Measurements from ENCODE around the gene RANBP1. TPM values are rescaled to one million over a fixed set of nuclear protein-coding genes. Genes with fewer than 3 reads are reported as not detected.
"Not testable (repeated sequence)": the region's sequence is repeated elsewhere in the genome, so short reads cannot be mapped to it uniquely, and the experiment has no call there.

RANBP1 gene
- 100 to 1,000 TPM in 8 of 10 donors, 10 to 100 TPM in 2; 97.4 to 131 (median 105) TPM for polyA plus RNA-seq (ENCODE audit: insufficient read length in 10 of 10)
- long read RNA-seq, donor 1, transcript RANBP1-202 (6 exons, 1,132 nt): minor isoform, 19 of 48 reads
- long read RNA-seq, donor 1, transcript RANBP1-203 (4 exons, 584 nt): minor isoform, 5 of 48 reads
- long read RNA-seq, donor 1, transcript RANBP1-201 (6 exons, 837 nt): major isoform, 23 of 48 reads
- long read RNA-seq, donor 1, partial matches to known transcripts: 0 of 48 reads
- long read RNA-seq, donor 1, other reads (novel, unspliced or antisense): 0 of 48 reads
- long read RNA-seq, donor 2, transcript RANBP1-201 (6 exons, 837 nt): major isoform, 23 of 50 reads
- long read RNA-seq, donor 2, transcript RANBP1-202 (6 exons, 1,132 nt): minor isoform, 17 of 50 reads
- long read RNA-seq, donor 2, partial matches to known transcripts: 0 of 50 reads
- long read RNA-seq, donor 2, other reads (novel, unspliced or antisense): 0 of 50 reads
- long read RNA-seq, donor 3: 0 reads
- long read RNA-seq, donor 4, transcript RANBP1-201 (6 exons, 837 nt): major isoform, 26 of 59 reads
- long read RNA-seq, donor 4, transcript RANBP1-202 (6 exons, 1,132 nt): minor isoform, 24 of 59 reads
- long read RNA-seq, donor 4, partial matches to known transcripts: 0 of 59 reads
- long read RNA-seq, donor 4, other reads (novel, unspliced or antisense): 0 of 59 reads
- long read RNA-seq, donor 5, transcript RANBP1-202 (6 exons, 1,132 nt): minor isoform, 30 of 125 reads
- long read RNA-seq, donor 5, transcript RANBP1-214 (3 exons, 699 nt): minor isoform, 5 of 125 reads
- long read RNA-seq, donor 5, transcript RANBP1-201 (6 exons, 837 nt): major isoform, 45 of 125 reads
- long read RNA-seq, donor 5, transcript RANBP1-212 (2 exons, 529 nt): minor isoform, 8 of 125 reads
- long read RNA-seq, donor 5, partial matches to known transcripts: 33 of 125 reads
- long read RNA-seq, donor 5, other reads (novel, unspliced or antisense): 0 of 125 reads
- long read RNA-seq, donor 6, transcript RANBP1-201 (6 exons, 837 nt): major isoform, 33 of 54 reads
- long read RNA-seq, donor 6, transcript RANBP1-202 (6 exons, 1,132 nt): minor isoform, 16 of 54 reads
- long read RNA-seq, donor 6, partial matches to known transcripts: 0 of 54 reads
- long read RNA-seq, donor 6, other reads (novel, unspliced or antisense): 0 of 54 reads
- long read RNA-seq, donor 7, transcript RANBP1-202 (6 exons, 1,132 nt): minor isoform, 19 of 49 reads
- long read RNA-seq, donor 7, transcript RANBP1-201 (6 exons, 837 nt): major isoform, 25 of 49 reads
- long read RNA-seq, donor 7, partial matches to known transcripts: 0 of 49 reads
- long read RNA-seq, donor 7, other reads (novel, unspliced or antisense): 0 of 49 reads
- long read RNA-seq, donor 8, transcript RANBP1-202 (6 exons, 1,132 nt): minor isoform, 26 of 100 reads
- long read RNA-seq, donor 8, transcript RANBP1-201 (6 exons, 837 nt): major isoform, 36 of 100 reads
- long read RNA-seq, donor 8, partial matches to known transcripts: 33 of 100 reads
- long read RNA-seq, donor 8, other reads (novel, unspliced or antisense): 0 of 100 reads
- long read RNA-seq, donor 9, partial matches to known transcripts: 0 of 4 reads
- long read RNA-seq, donor 9, other reads (novel, unspliced or antisense): 0 of 4 reads

- peak in 2 of 3 donors; percentile 56 for DNase-seq
These were observed at the start of gene RANBP1 for GRCh38 chr22:20115691-20116375. TSS of gene RANBP1 (plus strand) at chr22:20116104. CDS start at chr22:20116185, 81 bp downstream.

DNA sequence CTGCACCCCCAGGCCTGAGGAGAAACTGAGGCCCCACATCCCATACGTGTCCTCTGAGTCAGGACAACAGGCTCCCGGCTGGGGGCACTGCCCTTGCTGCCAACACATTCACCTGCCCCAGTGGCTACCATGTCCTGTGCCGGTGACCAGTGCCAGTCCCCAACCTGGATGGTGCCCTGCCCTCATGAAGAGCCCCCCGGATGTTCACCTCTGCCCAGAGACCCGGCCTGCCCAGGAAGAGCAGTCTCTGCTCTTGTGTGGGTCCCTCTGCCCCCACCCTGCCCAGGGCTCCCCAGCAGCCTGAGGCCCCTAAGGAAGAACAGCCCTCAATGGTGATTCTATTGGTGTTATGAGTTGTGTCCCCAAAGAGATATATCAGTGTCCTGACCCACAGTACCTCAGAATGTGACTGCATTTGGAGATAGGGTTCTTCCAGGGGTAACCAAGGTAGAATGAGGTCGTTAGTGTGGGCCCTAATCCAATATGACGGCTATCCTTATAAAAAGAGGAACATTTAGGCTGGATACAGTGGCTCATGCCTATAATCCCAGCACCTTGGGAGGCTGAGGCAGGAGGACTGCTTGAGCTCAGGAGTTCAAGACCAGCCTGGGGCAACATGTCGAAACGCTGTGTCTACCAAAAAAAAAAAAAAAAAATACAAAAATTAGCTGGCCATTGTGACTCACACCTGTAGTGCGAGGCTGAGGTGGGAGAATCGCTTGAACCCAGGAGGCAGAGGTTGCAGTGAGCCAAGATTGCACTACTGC lies 49.1 kb upstream of the RANBP1 start:
- DNase-seq: no peak

DNA sequence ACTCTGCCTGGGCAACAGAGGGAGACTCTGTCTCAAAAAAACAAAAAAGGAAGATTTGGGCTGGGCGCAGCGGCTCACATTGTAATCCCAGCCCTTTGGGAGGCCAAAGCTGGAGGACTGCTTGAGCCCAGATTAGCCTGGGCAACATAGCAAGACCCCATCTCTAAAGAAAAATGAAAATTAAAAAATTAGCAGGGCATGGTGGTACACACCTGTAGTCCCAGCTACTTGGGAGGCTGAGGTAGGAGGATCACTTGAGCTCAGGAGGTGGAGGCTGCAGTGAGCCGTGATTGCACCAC lies 48.6 kb upstream of the RANBP1 start:
- DNase-seq: not testable (repeated sequence)

DNA sequence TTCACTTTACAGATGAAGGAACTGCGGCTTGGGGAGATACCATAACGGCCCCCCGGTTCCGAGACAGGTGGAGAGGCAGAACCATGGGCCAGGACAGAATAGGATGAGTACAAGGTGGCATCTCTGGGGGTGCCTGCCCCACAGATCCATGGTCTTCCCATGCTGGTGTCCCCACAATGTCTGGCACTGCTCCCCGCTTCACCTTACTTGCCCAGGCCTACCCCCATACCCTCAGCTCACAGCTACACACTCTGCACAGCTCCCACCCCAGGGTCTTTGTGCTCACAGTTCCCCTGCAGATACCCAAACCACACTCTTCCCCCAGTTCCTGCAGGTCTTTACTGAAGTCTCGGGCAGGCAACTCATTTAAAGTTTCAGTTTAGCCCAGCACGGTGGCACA lies 47.3 kb upstream of the RANBP1 start:
- DNase-seq: no peak

DNA sequence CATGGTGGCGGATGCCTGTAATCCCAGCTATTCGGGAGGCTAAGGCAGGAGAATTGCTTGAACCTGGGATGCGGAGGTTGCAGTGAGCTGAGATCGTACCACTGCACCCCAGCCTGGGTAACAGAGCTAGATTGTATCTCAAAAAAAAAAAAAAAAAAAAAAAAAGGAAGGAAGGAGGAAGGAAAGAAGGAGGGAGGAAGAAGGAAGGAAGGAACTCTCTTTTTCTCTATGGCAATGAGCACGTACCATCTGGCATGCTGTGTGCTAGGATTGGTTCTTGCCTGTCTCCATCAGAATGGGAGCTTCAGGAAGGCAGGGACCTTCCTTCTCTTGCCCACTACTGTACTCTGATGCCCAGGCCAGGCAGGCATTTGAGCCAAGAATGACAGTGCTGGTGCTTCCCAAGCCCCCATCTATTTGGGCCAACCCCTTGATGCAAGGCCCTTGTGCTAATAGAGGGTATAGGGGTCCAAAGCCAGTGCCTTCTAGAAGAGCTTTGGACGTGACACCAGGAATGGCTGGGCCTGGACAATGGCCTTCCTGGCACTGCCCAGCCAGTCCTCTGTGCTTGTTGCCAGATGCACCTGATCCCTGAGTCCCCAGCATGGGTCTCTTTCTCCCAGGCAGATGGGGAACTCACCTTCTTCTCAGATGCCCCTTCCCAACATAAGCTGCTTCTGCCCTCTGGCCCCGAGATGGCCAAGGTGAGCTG lies 46.4 kb upstream of the RANBP1 start:
- DNase-seq: no peak

- DNase-seq: no peak
These were observed 44.4 kb upstream of the RANBP1 start for GRCh38 chr22:20071524-20071972.

DNA sequence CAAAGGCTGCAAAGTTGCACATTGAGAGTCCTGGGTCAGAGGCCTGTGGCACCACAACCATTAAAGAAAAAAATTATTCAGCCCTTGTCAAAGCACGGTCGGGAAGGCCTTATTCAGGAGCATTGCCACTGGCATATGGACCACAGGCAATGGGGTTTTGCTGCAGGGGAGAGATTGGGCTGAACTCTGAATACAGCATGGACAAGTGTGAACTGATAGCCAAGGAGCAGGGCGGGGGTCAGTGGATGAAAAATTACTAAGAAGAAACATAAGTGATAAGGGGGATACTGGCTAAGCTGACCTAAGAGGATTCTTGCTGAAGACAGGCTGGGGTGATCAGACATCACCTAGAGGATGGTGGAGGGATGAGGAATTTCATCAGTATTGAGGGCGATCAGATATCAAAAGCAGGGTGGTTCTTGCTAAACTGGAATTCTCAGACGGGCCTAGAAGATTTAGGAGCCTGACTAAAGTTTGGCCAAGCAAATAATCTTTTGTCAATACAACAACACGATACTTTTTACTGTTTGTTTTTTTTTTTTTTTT lies 39.2 kb upstream of the RANBP1 start:
- DNase-seq: no peak

GRCh38 chr22:20079745-20080444 lies 36.0 kb upstream of the RANBP1 start, which contains the start of gene DGCR8:
TSS of gene DGCR8 (plus strand) at chr22:20080241. CDS start at chr22:20085964, 5,723 bp downstream.
- DNase-seq: peak; percentile 98 to 99 (median 98)

DNA sequence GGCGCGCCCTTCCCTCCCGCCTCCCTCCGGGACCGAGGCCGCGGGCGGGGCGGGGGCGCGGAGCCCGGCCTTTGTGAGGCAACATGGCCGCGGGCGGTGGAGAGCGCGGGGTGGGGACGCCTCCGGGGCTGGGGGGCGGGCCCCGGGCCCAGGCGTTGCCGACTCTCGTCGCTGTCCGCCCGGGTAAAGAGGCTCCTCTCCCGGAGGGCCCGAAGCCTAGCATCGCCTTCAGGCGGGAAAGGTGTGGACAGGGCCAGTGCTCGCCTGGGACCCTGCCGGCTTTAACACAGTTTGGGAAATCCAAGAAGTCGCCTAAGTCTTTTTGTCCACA lies 35.5 kb upstream of the RANBP1 start:
- peak; percentile 45 to 81 (median 73) for DNase-seq

DNA sequence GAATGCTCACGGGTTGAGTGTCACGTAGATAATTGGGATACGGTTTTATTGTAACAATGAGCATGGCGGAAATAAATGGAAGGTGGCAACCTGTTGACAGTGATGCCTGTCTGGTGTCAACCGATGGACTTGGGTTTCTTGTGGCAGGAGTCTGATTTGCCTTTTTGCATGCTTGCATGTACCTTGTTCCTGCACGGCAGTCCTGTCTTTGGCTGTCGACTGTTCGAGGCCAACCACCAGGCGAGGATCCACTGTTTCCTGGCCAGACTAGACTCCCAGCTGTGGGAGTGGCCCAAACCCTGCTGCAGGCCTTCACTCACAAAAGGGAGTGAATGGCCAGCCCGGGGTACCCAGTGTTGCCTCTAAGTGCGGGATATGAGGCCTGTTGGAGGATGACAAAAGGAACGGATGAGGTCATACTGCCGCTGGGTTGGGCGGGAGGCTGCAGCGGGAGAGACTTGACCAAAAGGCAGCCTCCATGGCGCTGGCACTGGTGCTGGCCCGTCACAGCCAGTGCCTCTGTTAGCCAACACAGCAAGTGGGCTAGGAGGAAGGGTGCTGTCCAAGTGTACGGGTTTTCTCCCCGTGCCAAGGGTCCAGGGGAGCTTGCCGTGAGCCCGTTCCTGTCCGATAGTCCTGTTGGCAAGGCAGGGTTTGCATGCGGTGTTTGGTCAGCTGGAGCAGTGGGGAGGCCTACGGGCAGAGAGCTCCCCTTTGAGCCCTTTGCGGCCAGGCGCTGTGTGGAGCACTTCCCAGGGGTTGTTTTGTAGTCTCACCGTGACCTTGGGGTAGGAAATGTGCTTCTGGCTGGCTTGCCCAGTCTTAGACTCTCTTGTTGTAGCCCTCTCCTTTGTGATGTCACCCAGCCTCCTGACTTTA lies 34.9 kb upstream of the RANBP1 start:
- DNase-seq: peak; percentile 23 to 83 (median 53)

GRCh38 chr22:20083157-20083890 lies 32.6 kb upstream of the RANBP1 start:
- no peak for DNase-seq

- DNase-seq: no peak
These were observed 31.9 kb upstream of the RANBP1 start for GRCh38 chr22:20083891-20084546.

- DNase-seq: no peak
These were observed 31.1 kb upstream of the RANBP1 start for GRCh38 chr22:20084547-20085413.

DNA sequence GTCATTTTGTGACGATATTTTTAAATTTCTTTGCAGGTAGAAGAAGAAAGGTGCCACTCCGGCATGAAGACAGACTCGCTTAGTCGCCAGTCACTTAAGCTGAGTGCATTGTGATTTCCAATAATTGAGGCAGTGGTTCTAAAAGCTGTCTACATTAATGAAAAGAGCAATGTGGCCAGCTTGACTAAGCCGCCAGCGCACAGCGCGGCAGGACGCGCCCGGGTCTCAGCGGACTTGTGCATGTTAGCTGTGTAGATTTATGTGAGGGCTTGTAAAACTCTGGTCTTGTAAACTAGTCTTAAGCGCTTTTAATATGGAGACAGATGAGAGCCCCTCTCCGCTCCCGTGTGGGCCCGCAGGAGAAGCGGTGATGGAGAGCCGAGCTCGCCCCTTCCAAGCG lies 30.3 kb upstream of the RANBP1 start:
- no peak for DNase-seq

Measured in muscle of back (tissue), 13 donors.